ENCODE results near the gene IL1R2. TPM values are rescaled to one million over a fixed set of nuclear protein-coding genes. Genes with fewer than 3 reads are reported as not detected.

Gene IL1R2
- total and polyA plus RNA-seq, 2 of the 13 experiments (the other 11 are each of a cell fraction or from before 2014, with no cell fraction given) = 3.6 to 7.3 TPM

DNA sequence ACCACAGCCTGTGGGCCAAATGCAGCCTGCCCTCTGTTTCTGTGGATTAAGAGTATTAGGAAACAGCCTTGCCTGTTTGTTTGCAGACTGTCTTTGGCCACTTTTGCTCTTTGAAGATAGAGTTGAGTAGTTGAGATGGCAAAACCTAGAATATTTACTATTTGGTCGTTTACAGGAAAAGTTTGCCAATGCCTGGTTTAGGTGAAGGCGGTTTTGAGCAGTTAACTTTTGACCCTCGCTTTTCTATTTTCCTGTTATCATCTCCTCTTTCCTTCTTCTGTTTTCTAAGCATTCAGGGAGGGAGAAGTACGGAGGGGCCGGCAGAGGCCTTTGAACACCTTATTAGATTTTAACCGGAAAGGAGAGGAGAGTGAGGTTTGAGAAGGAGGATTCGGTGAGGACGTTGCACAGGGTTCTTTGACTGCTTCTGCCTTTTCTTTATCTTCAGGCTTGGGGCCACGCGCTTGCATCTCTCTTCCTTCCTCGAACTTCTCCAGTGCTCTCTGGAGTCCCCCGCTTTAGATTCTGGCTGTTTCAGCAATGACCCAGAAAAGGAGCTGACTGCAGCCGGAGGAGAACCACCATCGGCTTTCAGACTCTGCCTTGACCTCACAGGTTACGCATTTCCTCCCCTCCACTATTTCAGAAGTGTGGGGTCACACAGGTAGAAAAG is 39.2 kb downstream of the IL1R2 start (continued):
- TF ChIP-seq, protein P1, sequence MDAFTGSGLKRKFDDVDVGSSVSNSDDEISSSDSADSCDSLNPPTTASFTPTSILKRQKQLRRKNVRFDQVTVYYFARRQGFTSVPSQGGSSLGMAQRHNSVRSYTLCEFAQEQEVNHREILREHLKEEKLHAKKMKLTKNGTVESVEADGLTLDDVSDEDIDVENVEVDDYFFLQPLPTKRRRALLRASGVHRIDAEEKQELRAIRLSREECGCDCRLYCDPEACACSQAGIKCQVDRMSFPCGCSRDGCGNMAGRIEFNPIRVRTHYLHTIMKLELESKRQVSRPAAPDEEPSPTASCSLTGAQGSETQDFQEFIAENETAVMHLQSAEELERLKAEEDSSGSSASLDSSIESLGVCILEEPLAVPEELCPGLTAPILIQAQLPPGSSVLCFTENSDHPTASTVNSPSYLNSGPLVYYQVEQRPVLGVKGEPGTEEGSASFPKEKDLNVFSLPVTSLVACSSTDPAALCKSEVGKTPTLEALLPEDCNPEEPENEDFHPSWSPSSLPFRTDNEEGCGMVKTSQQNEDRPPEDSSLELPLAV (CRISPR knock-in tag; conservative IDR thresholded peaks at IDR 0.05; ENCODE audit: low read depth) = no peak
- TF ChIP-seq ZNF850 (CRISPR knock-in tag; conservative IDR thresholded peaks at IDR 0.05) (no peak), CC2D1A (CRISPR knock-in tag; IDR thresholded peaks at IDR 0.05) (no peak), JUND (CRISPR knock-in tag; IDR thresholded peaks at IDR 0.05) (no peak), HOXA3 (CRISPR knock-in tag; IDR thresholded peaks at IDR 0.05) (peak; percentile 78), ZFAT (CRISPR knock-in tag; conservative IDR thresholded peaks at IDR 0.05) (no peak), ZNF562 (CRISPR knock-in tag; IDR thresholded peaks at IDR 0.05; ENCODE audit: borderline replicate concordance) (no peak), KDM4B (CRISPR knock-in tag; IDR thresholded peaks at IDR 0.05) (peak; percentile 73; the same call in 1 of the 2 replicates), ZNF547 (CRISPR knock-in tag; IDR thresholded peaks at IDR 0.05) (0 out of 2 replicates have a peak, but pooled peaks have one; percentile 9), ZNF670 (CRISPR knock-in tag; IDR thresholded peaks at IDR 0.05; ENCODE audit: borderline replicate concordance) (peak; percentile 69; the same call in 1 of the 2 replicates), ZNF569 (CRISPR knock-in tag; IDR thresholded peaks at IDR 0.05; ENCODE audit: borderline replicate concordance) (no peak), PITX1 (CRISPR knock-in tag; IDR thresholded peaks at IDR 0.05) (peak; percentile 100), ZNF761 (CRISPR knock-in tag; conservative IDR thresholded peaks at IDR 0.05) (peak; percentile 75; the same call in 1 of the 2 replicates), NR1H2 (CRISPR knock-in tag; IDR thresholded peaks at IDR 0.05; ENCODE audit: borderline replicate concordance, low read depth) (no peak), KLF6 (CRISPR knock-in tag; IDR thresholded peaks at IDR 0.05) (peak; percentile 55; the same call in 1 of the 2 replicates), U2AF1 (optimal IDR thresholded peaks at IDR 0.05; ENCODE audit: low read depth, low read length) (no peak), CEBPG (CRISPR knock-in tag; IDR thresholded peaks at IDR 0.05) (peak; percentile 92), YEATS4 (CRISPR knock-in tag; IDR thresholded peaks at IDR 0.05; ENCODE audit: borderline replicate concordance) (peak; percentile 59; the same call in 1 of the 2 replicates), HMG20A (CRISPR knock-in tag; IDR thresholded peaks at IDR 0.05; ENCODE audit: borderline replicate concordance) (peak; percentile 93; the same call in 1 of the 2 replicates), NR2F1 (CRISPR knock-in tag; IDR thresholded peaks at IDR 0.05) (peak in 1 of 2 experiments; percentile 78; a peak in 2 of 4 replicates)
- TF ChIP-seq, protein P2, sequence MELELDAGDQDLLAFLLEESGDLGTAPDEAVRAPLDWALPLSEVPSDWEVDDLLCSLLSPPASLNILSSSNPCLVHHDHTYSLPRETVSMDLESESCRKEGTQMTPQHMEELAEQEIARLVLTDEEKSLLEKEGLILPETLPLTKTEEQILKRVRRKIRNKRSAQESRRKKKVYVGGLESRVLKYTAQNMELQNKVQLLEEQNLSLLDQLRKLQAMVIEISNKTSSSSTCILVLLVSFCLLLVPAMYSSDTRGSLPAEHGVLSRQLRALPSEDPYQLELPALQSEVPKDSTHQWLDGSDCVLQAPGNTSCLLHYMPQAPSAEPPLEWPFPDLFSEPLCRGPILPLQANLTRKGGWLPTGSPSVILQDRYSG (CRISPR knock-in tag; IDR thresholded peaks at IDR 0.05) = no peak
- TF ChIP-seq, protein P3, sequence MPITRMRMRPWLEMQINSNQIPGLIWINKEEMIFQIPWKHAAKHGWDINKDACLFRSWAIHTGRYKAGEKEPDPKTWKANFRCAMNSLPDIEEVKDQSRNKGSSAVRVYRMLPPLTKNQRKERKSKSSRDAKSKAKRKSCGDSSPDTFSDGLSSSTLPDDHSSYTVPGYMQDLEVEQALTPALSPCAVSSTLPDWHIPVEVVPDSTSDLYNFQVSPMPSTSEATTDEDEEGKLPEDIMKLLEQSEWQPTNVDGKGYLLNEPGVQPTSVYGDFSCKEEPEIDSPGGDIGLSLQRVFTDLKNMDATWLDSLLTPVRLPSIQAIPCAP (CRISPR knock-in tag; IDR thresholded peaks at IDR 0.05; ENCODE audit: low read depth) = no peak
- TF ChIP-seq, protein P4, sequence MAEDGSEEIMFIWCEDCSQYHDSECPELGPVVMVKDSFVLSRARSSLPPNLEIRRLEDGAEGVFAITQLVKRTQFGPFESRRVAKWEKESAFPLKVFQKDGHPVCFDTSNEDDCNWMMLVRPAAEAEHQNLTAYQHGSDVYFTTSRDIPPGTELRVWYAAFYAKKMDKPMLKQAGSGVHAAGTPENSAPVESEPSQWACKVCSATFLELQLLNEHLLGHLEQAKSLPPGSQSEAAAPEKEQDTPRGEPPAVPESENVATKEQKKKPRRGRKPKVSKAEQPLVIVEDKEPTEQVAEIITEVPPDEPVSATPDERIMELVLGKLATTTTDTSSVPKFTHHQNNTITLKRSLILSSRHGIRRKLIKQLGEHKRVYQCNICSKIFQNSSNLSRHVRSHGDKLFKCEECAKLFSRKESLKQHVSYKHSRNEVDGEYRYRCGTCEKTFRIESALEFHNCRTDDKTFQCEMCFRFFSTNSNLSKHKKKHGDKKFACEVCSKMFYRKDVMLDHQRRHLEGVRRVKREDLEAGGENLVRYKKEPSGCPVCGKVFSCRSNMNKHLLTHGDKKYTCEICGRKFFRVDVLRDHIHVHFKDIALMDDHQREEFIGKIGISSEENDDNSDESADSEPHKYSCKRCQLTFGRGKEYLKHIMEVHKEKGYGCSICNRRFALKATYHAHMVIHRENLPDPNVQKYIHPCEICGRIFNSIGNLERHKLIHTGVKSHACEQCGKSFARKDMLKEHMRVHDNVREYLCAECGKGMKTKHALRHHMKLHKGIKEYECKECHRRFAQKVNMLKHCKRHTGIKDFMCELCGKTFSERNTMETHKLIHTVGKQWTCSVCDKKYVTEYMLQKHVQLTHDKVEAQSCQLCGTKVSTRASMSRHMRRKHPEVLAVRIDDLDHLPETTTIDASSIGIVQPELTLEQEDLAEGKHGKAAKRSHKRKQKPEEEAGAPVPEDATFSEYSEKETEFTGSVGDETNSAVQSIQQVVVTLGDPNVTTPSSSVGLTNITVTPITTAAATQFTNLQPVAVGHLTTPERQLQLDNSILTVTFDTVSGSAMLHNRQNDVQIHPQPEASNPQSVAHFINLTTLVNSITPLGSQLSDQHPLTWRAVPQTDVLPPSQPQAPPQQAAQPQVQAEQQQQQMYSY (CRISPR knock-in tag; IDR thresholded peaks at IDR 0.05) = no peak; the same call in 1 of the 2 replicates
